ENCODE measurements around the gene PNP. TPM values are rescaled to one million over a fixed set of nuclear protein-coding genes. Genes with fewer than 3 reads are reported as not detected.

The PNP gene
- polyA plus RNA-seq, 3 donors = 63.2 to 112 (median 67.5) TPM

- H3K9me3 Mint-ChIP-seq = peaks cover 0 to 2% (median 0%) of the 10 kb centered on the region in 7 donors
- no peak overlapping the region for H2AFZ ChIP-seq (ENCODE audit: insufficient read depth, low read depth, low read length, poor library complexity, severe bottlenecking)
- DNase-seq = peak in 1 of 3 donors; percentile 27
- H3K36me3 ChIP-seq (replicated peaks in 1 of 2; ENCODE audit: control insufficient read depth in 1 of 2, insufficient read depth in 2 of 2, low read length in 2 of 2) = no peaks in the 10 kb centered on the region
- H3K27me3 ChIP-seq (ENCODE audit: control insufficient read depth in 2 of 2, insufficient read depth in 2 of 2, low read length in 2 of 2) = no peaks in the 10 kb centered on the region
- no peak overlapping the region for H3K4me2 ChIP-seq (replicated peaks; ENCODE audit: extremely low read depth, low read length, poor library complexity, severe bottlenecking)
- H3K9ac ChIP-seq (ENCODE audit: insufficient read depth, low read length, poor library complexity, severe bottlenecking) = no peak overlapping the region
- no peak overlapping the region for H3K27ac ChIP-seq (ENCODE audit: low read depth in 1 of 2, low read length in 2 of 2)
- peaks cover 46% of the 10 kb centered on the region for H3K4me1 Mint-ChIP-seq
- peak overlapping the region in 1 of 2 donors; percentile 52 for H3K4me3 Mint-ChIP-seq
- peaks cover 0 to 2% (median 0%) of the 10 kb centered on the region in 3 donors for H3K27me3 Mint-ChIP-seq (ENCODE audit: low read depth in 3 of 3)
- intact Hi-C loops (cut with micrococcal nuclease) = loop anchor here in 1 of 2 donors (5.0 kb wide), 1 partner anchor 55 kb away; no protein-coding TSS in a partner anchor
- TF ChIP-seq, protein P1, sequence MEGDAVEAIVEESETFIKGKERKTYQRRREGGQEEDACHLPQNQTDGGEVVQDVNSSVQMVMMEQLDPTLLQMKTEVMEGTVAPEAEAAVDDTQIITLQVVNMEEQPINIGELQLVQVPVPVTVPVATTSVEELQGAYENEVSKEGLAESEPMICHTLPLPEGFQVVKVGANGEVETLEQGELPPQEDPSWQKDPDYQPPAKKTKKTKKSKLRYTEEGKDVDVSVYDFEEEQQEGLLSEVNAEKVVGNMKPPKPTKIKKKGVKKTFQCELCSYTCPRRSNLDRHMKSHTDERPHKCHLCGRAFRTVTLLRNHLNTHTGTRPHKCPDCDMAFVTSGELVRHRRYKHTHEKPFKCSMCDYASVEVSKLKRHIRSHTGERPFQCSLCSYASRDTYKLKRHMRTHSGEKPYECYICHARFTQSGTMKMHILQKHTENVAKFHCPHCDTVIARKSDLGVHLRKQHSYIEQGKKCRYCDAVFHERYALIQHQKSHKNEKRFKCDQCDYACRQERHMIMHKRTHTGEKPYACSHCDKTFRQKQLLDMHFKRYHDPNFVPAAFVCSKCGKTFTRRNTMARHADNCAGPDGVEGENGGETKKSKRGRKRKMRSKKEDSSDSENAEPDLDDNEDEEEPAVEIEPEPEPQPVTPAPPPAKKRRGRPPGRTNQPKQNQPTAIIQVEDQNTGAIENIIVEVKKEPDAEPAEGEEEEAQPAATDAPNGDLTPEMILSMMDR (IDR thresholded peaks at IDR 0.05) = no peak
- H3K79me2 ChIP-seq (ENCODE audit: insufficient read depth, low read length) = no peaks in the 10 kb centered on the region
- H3K4me1 ChIP-seq (ENCODE audit: control insufficient read depth in 1 of 2, insufficient read depth in 2 of 2, low read length in 2 of 2) = peaks cover 35 to 43% of the 10 kb centered on the region in 2 donors
- H3K9me3 ChIP-seq (replicated peaks in 1 of 2; ENCODE audit: control insufficient read depth in 1 of 2, insufficient read depth in 1 of 2, low read length in 2 of 2) = no peaks in the 10 kb centered on the region
- WGBS (ENCODE audit: insufficient coverage) = 21% methylated on average over 8 of the region's 8 CpGs
- no peak overlapping the region for H3K4me3 ChIP-seq (replicated peaks in 1 of 3; ENCODE audit: low read depth in 2 of 3, low read length in 3 of 3)
- no peaks in the 10 kb centered on the region for H4K20me1 ChIP-seq (ENCODE audit: insufficient read depth, low read length)
- H3K27ac Mint-ChIP-seq = peak overlapping the region in 2 of 7 donors; percentile 6 to 84
- peaks cover 0 to 3% of the 10 kb centered on the region in 2 donors for H3K36me3 Mint-ChIP-seq
Observed at GRCh38 chr14:20486684-20487395, 17.6 kb downstream of the PNP start.

- peak overlapping the region in 1 of 7 donors; percentile 84 for H3K27ac Mint-ChIP-seq
- no peak overlapping the region for H3K4me3 ChIP-seq (replicated peaks in 1 of 3; ENCODE audit: low read depth in 2 of 3, low read length in 3 of 3)
- H3K27ac ChIP-seq (ENCODE audit: low read depth in 1 of 2, low read length in 2 of 2) = no peak overlapping the region
- DNase-seq = no peak
- no peak overlapping the region for H3K9ac ChIP-seq (ENCODE audit: insufficient read depth, low read length, poor library complexity, severe bottlenecking)
- peaks cover 48% of the 10 kb centered on the region for H3K4me1 Mint-ChIP-seq
- no peaks in the 10 kb centered on the region for H3K36me3 ChIP-seq (replicated peaks in 1 of 2; ENCODE audit: control insufficient read depth in 1 of 2, insufficient read depth in 2 of 2, low read length in 2 of 2)
- no peak overlapping the region for H3K4me2 ChIP-seq (replicated peaks; ENCODE audit: extremely low read depth, low read length, poor library complexity, severe bottlenecking)
- intact Hi-C loops (cut with micrococcal nuclease) = loop anchor here in 1 of 2 donors (5.0 kb wide), 1 partner anchor 55 kb away; no protein-coding TSS in a partner anchor
- no peaks in the 10 kb centered on the region for H3K36me3 Mint-ChIP-seq
- peak overlapping the region in 1 of 2 donors; percentile 52 for H3K4me3 Mint-ChIP-seq
- H3K27me3 Mint-ChIP-seq (ENCODE audit: low read depth in 3 of 3) = peaks cover 0 to 2% (median 0%) of the 10 kb centered on the region in 3 donors
- TF ChIP-seq, protein P1 (IDR thresholded peaks at IDR 0.05) = no peak
- no peak overlapping the region for H2AFZ ChIP-seq (ENCODE audit: insufficient read depth, low read depth, low read length, poor library complexity, severe bottlenecking)
- no peaks in the 10 kb centered on the region for H3K9me3 ChIP-seq (replicated peaks in 1 of 2; ENCODE audit: control insufficient read depth in 1 of 2, insufficient read depth in 1 of 2, low read length in 2 of 2)
- peaks cover 35 to 46% of the 10 kb centered on the region in 2 donors for H3K4me1 ChIP-seq (ENCODE audit: control insufficient read depth in 1 of 2, insufficient read depth in 2 of 2, low read length in 2 of 2)
- no peaks in the 10 kb centered on the region for H3K79me2 ChIP-seq (ENCODE audit: insufficient read depth, low read length)
- H4K20me1 ChIP-seq (ENCODE audit: insufficient read depth, low read length) = no peaks in the 10 kb centered on the region
- H3K27me3 ChIP-seq (ENCODE audit: control insufficient read depth in 2 of 2, insufficient read depth in 2 of 2, low read length in 2 of 2) = no peaks in the 10 kb centered on the region
- peaks cover 0 to 2% (median 0%) of the 10 kb centered on the region in 7 donors for H3K9me3 Mint-ChIP-seq
Observed at GRCh38 chr14:20487396-20487725, 18.2 kb downstream of the PNP start.

Measured in CD14-positive monocyte (primary cell).